Spinal cord (tissue), 10 donors: ENCODE data around the gene CASK. TPM values are rescaled to one million over a fixed set of nuclear protein-coding genes. Genes with fewer than 3 reads are reported as not detected.
"Not testable (repeated sequence)": the region's sequence is repeated elsewhere in the genome, so short reads cannot be mapped to it uniquely, and the experiment has no call there.

Source experiments
- DNase-seq, 6 donors: peaks; one replicate each; pipeline versions ENCODE4 v3.0.0 to v3.0.0-alpha.2; 2013 to 2015; ENCODE audit warnings: low spot score in 6 of 6, low read depth in 4 of 6
- H3K27ac ChIP-seq: one replicate; pipeline ENCODE4 v1.5.1; 2013; ENCODE audit warnings: low read depth, low read length, control low read depth
- H3K27me3 ChIP-seq: one replicate; pipeline ENCODE4 v1.6.1; 2013; ENCODE audit warnings: low read length; ENCODE audit not compliant: control insufficient read depth, insufficient read depth
- H3K36me3 ChIP-seq: one replicate; pipeline ENCODE4 v1.6.1; 2013; ENCODE audit warnings: low read length; ENCODE audit not compliant: control insufficient read depth, insufficient read depth
- H3K4me1 ChIP-seq: one replicate; pipeline ENCODE4 v1.6.1; 2013; ENCODE audit warnings: low read length; ENCODE audit not compliant: control insufficient read depth, insufficient read depth
- H3K4me3 ChIP-seq: one replicate; pipeline ENCODE4 v1.5.1; 2013; ENCODE audit warnings: low read depth, low read length, control low read depth
- H3K9me3 ChIP-seq: one replicate; pipeline ENCODE4 v1.6.1; 2013; ENCODE audit warnings: low read length; ENCODE audit not compliant: control insufficient read depth, insufficient read depth
- WGBS: methylation state at CpG from one replicate; pipeline ENCODE4 v1.1.5; 2013; ENCODE audit warnings: missing lambda C conversion rate; ENCODE audit not compliant: insufficient coverage; 5-methylcytosine and 5-hydroxymethylcytosine counted together
- polyA plus RNA-seq, 2 donors: library from polyadenylated mRNA; unstranded; fragments of 120-200 nt; gene quantifications; one replicate each; pipeline ENCODE4 v1.2.1, GENCODE V29; 2013; ENCODE audit not compliant: insufficient read length in 2 of 2
- total RNA-seq, 2 donors: library from RNA; depleted of rRNA in 1 of 2; stranded (reverse); fragments of 120-200 nt in 1 of 2; fragments of >200 nt in 1 of 2; gene quantifications; one replicate each; pipeline versions ENCODE4 v1.2.3 to v1.2.4, GENCODE V29; 2013 to 2014
- donor health status: healthy.

CASK gene
- total and polyA plus RNA-seq, 4 donors, result 45.0 to 91.1 (median 57.9) TPM

DNA sequence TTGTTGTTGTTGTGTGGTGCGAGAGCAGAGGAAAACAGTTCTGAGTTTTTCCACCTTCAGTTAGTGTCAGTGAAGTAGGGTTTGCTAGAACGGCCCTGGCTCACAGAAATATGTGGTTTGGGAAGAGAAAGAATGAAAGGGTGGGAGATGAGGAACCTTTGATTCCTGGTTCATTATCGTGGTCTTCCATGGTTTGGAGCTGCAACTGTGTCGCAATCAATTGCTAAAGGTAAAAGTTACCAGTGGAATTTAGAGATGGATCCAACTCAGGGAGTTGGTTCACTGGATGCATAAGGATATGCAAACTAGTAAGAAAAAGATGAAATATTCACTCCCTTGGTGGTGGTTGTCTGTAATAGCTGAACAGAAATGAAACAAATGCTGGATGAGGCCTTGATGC lies 270.2 kb downstream of the CASK start:
- Histone ChIP-seq H3K27ac (no peak overlapping the region), H3K9me3 (no peaks in the 10 kb centered on the region), H3K4me3 (no peak overlapping the region), H3K36me3 (peaks cover 5% of the 10 kb centered on the region), H3K4me1 (no peaks in the 10 kb centered on the region), H3K27me3 (peaks cover 5% of the 10 kb centered on the region)
- no peak for DNase-seq
- 77% methylated on average over 4 of the region's 4 CpGs for WGBS

DNA sequence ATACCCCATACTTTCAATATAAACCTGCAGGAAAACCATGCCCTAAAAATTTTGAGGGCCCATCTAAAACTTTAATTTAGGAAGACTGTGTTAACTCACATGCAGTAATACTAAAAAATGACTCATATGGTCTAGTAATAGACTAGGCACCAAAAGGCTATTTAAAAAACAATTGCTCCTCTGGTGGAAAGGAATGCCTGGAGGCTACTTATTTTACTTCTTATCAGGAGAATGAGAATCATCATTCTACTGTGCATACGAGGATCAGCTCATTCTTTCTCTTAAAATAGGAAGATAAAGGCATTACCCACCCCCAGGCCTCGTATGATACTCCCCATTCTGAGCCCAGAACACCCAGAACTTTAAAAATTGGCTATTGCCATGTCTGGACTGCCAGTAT lies 277.2 kb downstream of the CASK start:
- H3K4me1 ChIP-seq, DNase-seq, H3K9me3 ChIP-seq, H3K27me3 ChIP-seq, H3K27ac ChIP-seq, H3K4me3 ChIP-seq, H3K36me3 ChIP-seq: not testable (repeated sequence)
- WGBS, result 63% methylated on average over 2 of the region's 2 CpGs

DNA sequence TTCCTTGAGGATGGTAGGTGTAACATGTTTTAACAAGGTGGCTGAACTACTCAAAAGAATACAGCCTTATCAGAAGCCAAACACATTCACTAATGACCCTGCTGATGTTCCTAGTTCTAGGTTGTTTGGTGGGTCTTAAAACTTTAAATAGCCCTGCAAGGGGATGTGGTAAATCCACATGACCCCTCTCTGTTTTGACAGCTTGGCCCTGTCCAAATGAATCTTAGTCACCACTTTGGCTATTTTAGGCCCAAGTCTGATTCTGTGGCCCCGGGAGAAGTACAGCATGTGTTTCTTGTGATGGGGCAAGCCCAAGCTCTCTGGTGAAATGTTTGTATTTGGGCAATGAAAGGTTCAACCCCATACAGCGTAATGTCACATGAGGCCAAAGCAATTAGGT lies 289.1 kb downstream of the CASK start:
- H3K27ac ChIP-seq, result no peak overlapping the region
- DNase-seq, result no peak
- H3K9me3 ChIP-seq, result no peaks in the 10 kb centered on the region
- H3K4me1 ChIP-seq, result no peaks in the 10 kb centered on the region
- no peaks in the 10 kb centered on the region for H3K36me3 ChIP-seq
- WGBS, result 50% methylated on average over 1 of the region's 2 CpGs
- no peak overlapping the region for H3K4me3 ChIP-seq
- H3K27me3 ChIP-seq, result peaks cover 2% of the 10 kb centered on the region

DNA sequence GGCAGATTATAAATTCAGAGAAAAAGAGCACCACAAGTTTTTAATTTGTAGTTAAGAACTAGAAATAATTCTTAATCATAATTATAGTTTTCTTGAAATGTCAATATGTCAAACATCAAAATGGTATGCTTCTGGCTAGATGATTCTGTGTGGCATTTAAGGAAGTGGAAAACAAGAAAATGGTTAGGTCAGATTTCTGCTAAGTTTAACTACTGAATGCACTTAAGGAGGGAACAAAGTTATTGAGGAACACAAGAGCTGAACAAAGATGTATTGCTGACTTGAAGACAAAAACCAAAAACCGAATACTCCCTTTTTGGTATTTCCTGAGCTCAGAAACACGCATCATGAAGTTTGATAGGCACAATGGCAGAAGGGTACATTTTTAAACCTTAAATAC lies 293.3 kb downstream of the CASK start:
- Histone ChIP-seq H3K4me3 (no peak overlapping the region), H3K36me3 (no peaks in the 10 kb centered on the region), H3K27ac (no peak overlapping the region), H3K27me3 (peaks cover 4% of the 10 kb centered on the region), H3K4me1 (no peaks in the 10 kb centered on the region), H3K9me3 (no peaks in the 10 kb centered on the region)
- no CpG with 5 or more reads among the region's 2 CpGs for WGBS
- DNase-seq, result no peak

DNA sequence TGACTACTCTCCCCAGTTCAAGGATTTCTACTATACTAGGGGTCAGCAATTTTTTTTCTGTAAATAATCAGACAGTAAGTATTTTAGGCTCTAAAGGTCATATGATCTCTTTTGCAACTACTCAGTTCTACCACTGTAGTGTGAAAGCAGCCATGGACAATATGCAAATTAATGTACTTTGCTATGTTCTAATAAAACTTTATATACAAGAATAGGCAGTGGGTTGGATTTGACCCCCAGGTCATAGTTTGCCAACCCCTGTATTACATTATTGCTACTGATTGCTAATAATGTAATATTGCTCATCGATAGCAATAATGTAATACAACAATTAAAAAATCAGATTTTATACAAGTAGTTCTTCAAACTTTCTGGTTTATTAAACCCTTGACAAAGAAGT lies 293.8 kb downstream of the CASK start:
- no peak for DNase-seq
- Histone ChIP-seq H3K4me3 (no peak overlapping the region), H3K9me3 (no peaks in the 10 kb centered on the region), H3K36me3 (no peaks in the 10 kb centered on the region), H3K27ac (no peak overlapping the region), H3K4me1 (no peaks in the 10 kb centered on the region), H3K27me3 (peaks cover 4% of the 10 kb centered on the region)
- no CpG with 5 or more reads among the region's 1 CpG for WGBS

DNA sequence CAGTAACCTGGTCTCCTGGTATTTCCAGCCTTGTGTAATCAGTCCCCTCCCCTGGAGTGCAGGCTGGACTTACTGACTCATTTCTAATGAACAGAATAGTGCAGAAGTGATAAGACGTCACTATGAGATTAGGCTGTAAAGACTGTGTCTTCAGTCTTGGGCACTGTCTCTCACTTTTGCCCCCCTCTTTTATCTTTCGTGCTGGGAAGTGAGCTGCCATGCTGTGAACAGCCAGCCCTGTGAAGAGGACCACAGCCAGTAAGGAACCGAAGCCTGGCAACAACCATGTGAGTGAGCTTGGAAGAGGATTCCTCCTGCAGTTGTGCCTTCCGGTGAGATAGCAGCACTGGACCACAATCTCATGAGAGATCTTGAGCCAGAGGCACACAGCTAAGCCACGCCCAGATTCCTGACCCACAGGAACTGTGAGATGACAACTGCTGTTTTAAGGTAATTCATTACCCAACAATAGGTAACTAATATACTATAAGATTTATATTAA lies 302.1 kb downstream of the CASK start:
- Histone ChIP-seq H3K27ac (no peak overlapping the region), H3K36me3 (no peaks in the 10 kb centered on the region), H3K4me3 (no peak overlapping the region), H3K27me3 (peaks cover 6% of the 10 kb centered on the region), H3K9me3 (no peaks in the 10 kb centered on the region), H3K4me1 (no peaks in the 10 kb centered on the region)
- 100% methylated on average over 1 of the region's 5 CpGs for whole genome bisulfite sequencing
- no peak for DNase-seq

DNA sequence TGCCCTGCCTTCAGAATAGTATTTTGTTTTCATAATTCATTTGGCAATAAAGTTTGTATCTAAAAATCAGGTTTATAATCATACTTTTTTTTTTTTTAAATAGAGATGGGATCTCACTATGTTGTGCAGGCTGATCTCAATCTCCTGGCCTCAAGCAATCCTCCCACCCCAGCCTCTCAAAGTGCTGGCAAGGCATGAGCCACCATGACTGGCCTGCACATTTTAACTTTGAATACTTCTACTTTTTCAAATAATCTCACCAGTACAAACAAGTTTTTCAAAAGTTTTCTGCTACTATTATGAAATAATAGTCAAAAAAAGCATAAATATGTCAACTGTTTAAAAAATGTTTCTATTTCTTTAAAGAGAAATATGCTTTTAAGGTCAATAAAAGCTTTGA lies 304.1 kb downstream of the CASK start:
- no peaks in the 10 kb centered on the region for H3K4me1 ChIP-seq
- H3K36me3 ChIP-seq, result no peaks in the 10 kb centered on the region
- no peak overlapping the region for H3K4me3 ChIP-seq
- H3K27ac ChIP-seq, result no peak overlapping the region
- DNase-seq, result no peak
- no peaks in the 10 kb centered on the region for H3K9me3 ChIP-seq
- peaks cover 6% of the 10 kb centered on the region for H3K27me3 ChIP-seq

DNA sequence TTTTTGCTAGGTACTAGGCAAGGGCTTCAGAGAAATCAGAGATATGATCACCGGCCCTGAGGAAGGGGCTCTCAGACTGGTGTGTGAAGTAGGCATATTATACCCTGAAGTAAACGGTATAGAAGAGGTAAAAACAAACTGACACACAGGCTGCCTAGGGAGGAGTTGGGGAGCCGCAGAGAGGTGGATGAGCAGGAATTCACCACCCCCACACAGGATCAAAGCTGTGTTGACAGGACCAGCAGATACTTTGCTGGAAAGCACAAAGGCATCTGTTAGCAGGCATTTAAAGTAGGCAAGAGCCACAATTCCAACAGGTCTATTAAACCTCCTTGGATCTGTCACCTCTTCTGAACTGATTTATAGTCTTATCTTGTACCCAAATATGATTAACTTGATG lies 306.4 kb downstream of the CASK start:
- H3K4me1 ChIP-seq, result no peaks in the 10 kb centered on the region
- peaks cover 6% of the 10 kb centered on the region for H3K27me3 ChIP-seq

DNA sequence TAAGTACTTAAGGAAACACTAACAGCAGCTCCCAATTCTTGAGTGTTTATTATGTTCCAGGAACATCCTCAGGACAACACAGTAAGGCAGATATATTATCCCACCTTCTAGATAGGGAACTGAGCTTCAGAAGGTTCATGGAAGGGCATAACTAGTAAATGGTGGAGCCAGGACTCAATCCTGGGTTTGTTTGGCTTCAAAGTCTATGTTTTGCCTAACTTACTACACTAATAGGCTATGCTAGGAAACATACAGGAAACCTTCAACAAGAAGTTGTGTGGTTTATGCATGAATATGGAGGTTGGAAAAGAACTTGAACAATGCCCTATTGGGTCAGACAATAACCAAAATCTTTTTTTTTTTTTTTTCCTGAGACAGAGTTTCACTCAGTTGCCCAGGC lies 307.1 kb downstream of the CASK start:
- H3K27me3 ChIP-seq, result peaks cover 6% of the 10 kb centered on the region
- no peak for DNase-seq
- no peaks in the 10 kb centered on the region for H3K4me1 ChIP-seq
- H3K9me3 ChIP-seq, result no peaks in the 10 kb centered on the region
- H3K4me3 ChIP-seq, result no peak overlapping the region
- H3K27ac ChIP-seq, result no peak overlapping the region
- no peaks in the 10 kb centered on the region for H3K36me3 ChIP-seq

More for the DNA sequence above, 306.4 kb downstream of the CASK start:
- Histone ChIP-seq H3K9me3 (no peaks in the 10 kb centered on the region), H3K27ac (no peak overlapping the region), H3K4me3 (no peak overlapping the region), H3K36me3 (no peaks in the 10 kb centered on the region)
- DNase-seq, result no peak
- WGBS, result no CpG with 5 or more reads among the region's 3 CpGs

DNA sequence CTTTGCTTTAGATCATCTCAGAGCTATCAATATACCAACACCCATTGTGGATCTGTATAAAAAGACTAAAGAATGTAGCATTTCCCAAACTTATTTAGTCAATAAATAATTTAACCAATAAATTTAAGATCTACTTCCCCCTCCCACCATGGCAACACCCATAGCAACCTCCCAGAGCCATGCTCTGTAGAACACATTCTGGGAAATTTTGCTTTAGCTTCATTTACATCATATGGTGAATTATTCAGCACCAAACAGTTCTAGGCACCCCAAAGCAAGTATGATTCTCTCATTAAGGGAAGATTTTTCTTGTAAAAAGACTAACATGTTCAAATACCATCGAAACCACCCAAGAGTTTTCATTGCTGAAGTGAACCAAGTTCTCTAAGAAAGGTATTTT lies 315.1 kb downstream of the CASK start:
- Histone ChIP-seq H3K9me3 (no peaks in the 10 kb centered on the region), H3K36me3 (peaks cover 3% of the 10 kb centered on the region), H3K27ac (no peak overlapping the region), H3K4me1 (no peaks in the 10 kb centered on the region), H3K4me3 (no peak overlapping the region), H3K27me3 (no peaks in the 10 kb centered on the region)
- no CpG with 5 or more reads among the region's 1 CpG for WGBS
- no peak for DNase-seq
